Keratinocyte (primary cell): ENCODE data around the gene TAOK1. TPM values are rescaled to one million over a fixed set of nuclear protein-coding genes. Genes with fewer than 3 reads are reported as not detected.

ENCODE experiments used
- DNase-seq: peaks from one replicate; pipeline ENCODE4 v3.0.0-alpha.2; 2011; ENCODE audit warnings: low read depth, missing footprints, low spot score
- FAIRE-seq: peaks from 2 replicates; lab custom pipeline; 2011; peaks lifted over from hg19 to GRCh38; lab: Jason Lieb, UNC
- H2AFZ ChIP-seq: 2 replicates; pipeline ENCODE4 v1.6.0; 2012; ENCODE audit warnings: low read length, control low read depth, inconsistent platforms; ENCODE audit not compliant: control insufficient read depth
- H3K27ac ChIP-seq: 2 replicates; pipeline ENCODE4 v1.5.1; 2011; ENCODE audit warnings: low read length; ENCODE audit not compliant: control insufficient read depth, insufficient read depth
- H3K27me3 ChIP-seq: 3 replicates; pipeline ENCODE4 v1.6.0; 2011; ENCODE audit warnings: low read length; ENCODE audit not compliant: control insufficient read depth, insufficient read depth; ENCODE audit errors: extremely low read depth
- H3K36me3 ChIP-seq, 2 experiments: 2 replicates in 1 of 2; 3 replicates in 1 of 2; pipeline ENCODE4 v1.5.1; 2011; ENCODE audit warnings: low read length in 2 of 2, mild to moderate bottlenecking in 1 of 2; ENCODE audit not compliant: control insufficient read depth in 2 of 2, insufficient read depth in 2 of 2; ENCODE audit errors: extremely low read depth in 1 of 2
- H3K4me1 ChIP-seq: 3 replicates; pipeline ENCODE4 v1.5.1; 2011; ENCODE audit warnings: low read length; ENCODE audit not compliant: control insufficient read depth, insufficient read depth; ENCODE audit errors: extremely low read depth
- H3K4me2 ChIP-seq: 3 replicates; pipeline ENCODE4 v1.6.0; 2011; ENCODE audit warnings: low read depth, low read length; ENCODE audit not compliant: control insufficient read depth, insufficient read depth; ENCODE audit errors: extremely low read depth
- H3K4me3 ChIP-seq, 3 experiments: fragments of 200-600 bp in 1 of 3; sonication (generic) in 1 of 3; 2 replicates in 2 of 3; 3 replicates in 1 of 3; pipeline ENCODE4 v1.5.1; 2011 to 2016; ENCODE audit warnings: low read length in 3 of 3, mild to moderate bottlenecking in 3 of 3, control low read depth in 2 of 3, inconsistent platforms in 1 of 3, low read depth in 1 of 3, mixed read lengths in 1 of 3, mixed run types in 1 of 3, moderate library complexity in 1 of 3; ENCODE audit not compliant: control insufficient read depth in 2 of 3, insufficient read depth in 2 of 3; ENCODE audit errors: extremely low read depth in 1 of 3
- H3K79me2 ChIP-seq: 2 replicates; pipeline ENCODE4 v1.6.0; 2012; ENCODE audit warnings: low read length; ENCODE audit not compliant: control insufficient read depth, insufficient read depth
- H3K9ac ChIP-seq: 3 replicates; pipeline ENCODE4 v1.6.0; 2011; ENCODE audit warnings: low read length; ENCODE audit not compliant: control insufficient read depth, insufficient read depth; ENCODE audit errors: extremely low read depth
- H3K9me1 ChIP-seq: 3 replicates; pipeline ENCODE4 v1.6.0; 2011; ENCODE audit warnings: low read length; ENCODE audit not compliant: control insufficient read depth, insufficient read depth; ENCODE audit errors: extremely low read depth
- H3K9me3 ChIP-seq: 2 replicates; pipeline ENCODE4 v1.5.1; 2012; ENCODE audit warnings: low read depth, low read length; ENCODE audit not compliant: control insufficient read depth
- H4K20me1 ChIP-seq: 3 replicates; pipeline ENCODE4 v1.6.0; 2011; ENCODE audit warnings: low read length; ENCODE audit not compliant: control insufficient read depth, insufficient read depth; ENCODE audit errors: extremely low read depth
- CTCF ChIP-seq, 3 experiments: IDR thresholded peaks in 1 of 3; conservative IDR thresholded peaks in 1 of 3; optimal IDR thresholded peaks in 1 of 3; 2 replicates in 2 of 3; 3 replicates in 1 of 3; pipeline versions ENCODE3 to v1.5.1; 2011; ENCODE audit warnings: low read length in 3 of 3, mild to moderate bottlenecking in 3 of 3, moderate library complexity in 2 of 3, control low read depth in 1 of 3, inconsistent platforms in 1 of 3; ENCODE audit not compliant: insufficient read depth in 2 of 3; ENCODE audit errors: extremely low read depth in 1 of 3
- EZH2 ChIP-seq: IDR thresholded peaks from one replicate; pipeline ENCODE4 v1.6.1; 2012; ENCODE audit warnings: inconsistent platforms, mild to moderate bottlenecking, low read length, moderate library complexity
- dilution Hi-C: fragments of 300-500 bp; cut with MboI; formaldehyde crosslinking; loops from one replicate; pipeline ENCODE4 v1.7.0; 2020; ENCODE audit warnings: low sequenced_read_pairs; ENCODE audit not compliant: extremely low pct_ligation_motif_present
- polyA plus RNA-seq, 5 experiments: library from polyadenylated mRNA; depleted of rRNA in 3 of 5; stranded (reverse) in 3 of 5; stranded (forward) in 1 of 5; unstranded in 1 of 5; fragments of >200 nt; gene quantifications; 1 replicate in 1 of 5; 2 replicates in 3 of 5; 3 replicates in 1 of 5; pipeline versions ENCODE4 v1.2.1 to v1.2.3, GENCODE V29; 2011 to 2012; ENCODE audit warnings: missing spikeins in 2 of 5, low read depth in 1 of 5, low replicate concordance in 1 of 5

Gene TAOK1
- polyA plus RNA-seq, 1 donor (not counting 4 experiments of a cell fraction or from before 2014, with no cell fraction given), result 26.7 TPM

- no peak for TF ChIP-seq EZH2
- no peak for TF ChIP-seq CTCF (optimal IDR thresholded peaks at IDR 0.05 in 1 of 3, IDR thresholded peaks at IDR 0.05 in 1 of 3, conservative IDR thresholded peaks at IDR 0.05 in 1 of 3; ENCODE audit: extremely low read depth in 1 of 3, insufficient read depth in 2 of 3, low read length in 3 of 3)
- Histone ChIP-seq H4K20me1 (no peaks in the 10 kb centered on the region), H3K27ac (no peak overlapping the region), H3K9ac (no peak overlapping the region), H3K36me3 (peaks cover 0 to 4% of the 10 kb centered on the region in 2 experiments), H3K4me3 (no peak overlapping the region), H3K9me1 (no peaks in the 10 kb centered on the region), H3K4me2 (no peak overlapping the region), H2AFZ (no peak overlapping the region), H3K9me3 (no peaks in the 10 kb centered on the region), H3K79me2 (no peaks in the 10 kb centered on the region), H3K27me3 (no peaks in the 10 kb centered on the region), H3K4me1 (peaks cover 10% of the 10 kb centered on the region)
- no peak for DNase-seq
- dilution Hi-C loops, result no loop called here
- no peak for FAIRE-seq
These were observed 173.7 kb downstream of the TAOK1 start for GRCh38 chr17:29563816-29564215.

- peak overlapping the region; percentile 44 for H3K9ac ChIP-seq
- TF ChIP-seq EZH2 (no peak), CTCF (optimal IDR thresholded peaks at IDR 0.05 in 1 of 3, IDR thresholded peaks at IDR 0.05 in 1 of 3, conservative IDR thresholded peaks at IDR 0.05 in 1 of 3; ENCODE audit: extremely low read depth in 1 of 3, insufficient read depth in 2 of 3, low read length in 3 of 3) (no peak)
- H3K27me3 ChIP-seq, result no peaks in the 10 kb centered on the region
- no peaks in the 10 kb centered on the region for H4K20me1 ChIP-seq
- H3K36me3 ChIP-seq, result peaks cover 0 to 4% of the 10 kb centered on the region in 2 experiments
- no peak overlapping the region for H3K27ac ChIP-seq
- no peaks in the 10 kb centered on the region for H3K9me1 ChIP-seq
- H3K4me3 ChIP-seq, result peak overlapping the region; percentile 36 to 66 (median 46)
- no peaks in the 10 kb centered on the region for H3K79me2 ChIP-seq
- peaks cover 21% of the 10 kb centered on the region for H3K4me1 ChIP-seq
- H2AFZ ChIP-seq, result peak overlapping the region; percentile 53
- peak overlapping the region; percentile 74 for H3K4me2 ChIP-seq
- H3K9me3 ChIP-seq, result no peaks in the 10 kb centered on the region
- no peak for FAIRE-seq
- no peak for DNase-seq
- dilution Hi-C loops, result no loop called here
These were observed 175.7 kb downstream of the TAOK1 start for GRCh38 chr17:29565643-29566472.
